ENCODE measurements around the gene TBC1D21.
"Not testable (repeated sequence)": the region's sequence is repeated elsewhere in the genome, so short reads cannot be mapped to it uniquely, and the experiment has no call there.

The TBC1D21 gene

GRCh38 chr15:73928971-73929627 is 55.7 kb downstream of the TBC1D21 start:
- no peak for DNase-seq (ENCODE audit: low read depth in 2 of 2)

- DNase-seq (ENCODE audit: low read depth in 2 of 2) = no peak
Measured at GRCh38 chr15:73930371-73930770, 57.0 kb downstream of the TBC1D21 start.

GRCh38 chr15:73930790-73931281 is 57.5 kb downstream of the TBC1D21 start:
- no peak for DNase-seq (ENCODE audit: low read depth in 2 of 2)

GRCh38 chr15:73931441-73931840 is 58.1 kb downstream of the TBC1D21 start:
- no peak for DNase-seq (ENCODE audit: low read depth in 2 of 2)

GRCh38 chr15:73932381-73933191 is 59.2 kb downstream of the TBC1D21 start:
- no peak for DNase-seq (ENCODE audit: low read depth in 2 of 2)

- DNase-seq (ENCODE audit: low read depth in 2 of 2) = no peak
Measured at GRCh38 chr15:73934281-73934680, 60.9 kb downstream of the TBC1D21 start.

GRCh38 chr15:73935547-73935946 is 62.2 kb downstream of the TBC1D21 start:
- no peak for DNase-seq (ENCODE audit: low read depth in 2 of 2)

GRCh38 chr15:73936181-73936580 is 62.8 kb downstream of the TBC1D21 start:
- DNase-seq (ENCODE audit: low read depth in 2 of 2) = no peak

GRCh38 chr15:73936588-73937290 is 63.4 kb downstream of the TBC1D21 start:
- no peak for DNase-seq (ENCODE audit: low read depth in 2 of 2)

GRCh38 chr15:73937296-73937695 is 63.9 kb downstream of the TBC1D21 start:
- DNase-seq (ENCODE audit: low read depth in 2 of 2) = no peak

- DNase-seq (ENCODE audit: low read depth in 2 of 2) = no peak
Measured at GRCh38 chr15:73937726-73938125, 64.4 kb downstream of the TBC1D21 start.

- DNase-seq (ENCODE audit: low read depth in 2 of 2) = not testable (repeated sequence)
Measured at GRCh38 chr15:73938516-73938915, 65.2 kb downstream of the TBC1D21 start.
